Raji (cell line): ENCODE measurements around the gene HCAR2.
A peak's percentile ranks its signal among the peaks of the same experiment; 100 is the strongest.
"Not testable (repeated sequence)": the region's sequence is repeated elsewhere in the genome, so short reads cannot be mapped to it uniquely, and the experiment has no call there.

Experiments
- POLR2A ChIP-seq: IDR thresholded peaks from 2 replicates; pipeline ENCODE4 v1.6.1; 2011; ENCODE audit warnings: low read depth, low read length, control low read depth; ENCODE audit not compliant: insufficient read depth

HCAR2 gene

GRCh38 chr12:122725452-122726079, 22.4 kb upstream of the HCAR2 start:
- TF ChIP-seq POLR2A, result no peak

GRCh38 chr12:122724641-122725243, 21.6 kb upstream of the HCAR2 start:
- TF ChIP-seq POLR2A, result 0 out of 2 replicates have a peak, but pooled peaks have one; percentile 17

GRCh38 chr12:122722387-122722786, 19.2 kb upstream of the HCAR2 start:
- TF ChIP-seq POLR2A, result no peak

GRCh38 chr12:122721057-122721545, 17.9 kb upstream of the HCAR2 start:
- TF ChIP-seq POLR2A, result no peak

GRCh38 chr12:122716658-122717057, 13.5 kb upstream of the HCAR2 start, which contains the start of gene HCAR3:
TSS of gene HCAR3 (minus strand) at chr12:122716811. CDS start at chr12:122716737, 74 bp downstream.
- not testable (repeated sequence) for TF ChIP-seq POLR2A

- TF ChIP-seq POLR2A, result no peak
These were observed 11.6 kb downstream of the HCAR2 start for GRCh38 chr12:122691566-122691965.

- TF ChIP-seq POLR2A, result no peak
These were observed 14.9 kb downstream of the HCAR2 start for GRCh38 chr12:122688291-122688690.

- TF ChIP-seq POLR2A, result no peak
These were observed 16.1 kb downstream of the HCAR2 start for GRCh38 chr12:122687086-122687485.

- no peak for TF ChIP-seq POLR2A
These were observed 16.6 kb downstream of the HCAR2 start for GRCh38 chr12:122686538-122686937.

GRCh38 chr12:122684297-122684813, 18.8 kb downstream of the HCAR2 start:
- TF ChIP-seq POLR2A, result no peak

GRCh38 chr12:122681814-122682213, 21.3 kb downstream of the HCAR2 start:
- no peak for TF ChIP-seq POLR2A

- TF ChIP-seq POLR2A, result no peak
These were observed 30.6 kb downstream of the HCAR2 start for GRCh38 chr12:122672515-122672914.

- no peak for TF ChIP-seq POLR2A
These were observed 33.6 kb downstream of the HCAR2 start for GRCh38 chr12:122669397-122670070.

- no peak for TF ChIP-seq POLR2A
These were observed 34.9 kb downstream of the HCAR2 start for GRCh38 chr12:122668268-122668667.

GRCh38 chr12:122665759-122666158, 37.4 kb downstream of the HCAR2 start:
- TF ChIP-seq POLR2A, result no peak

GRCh38 chr12:122665349-122665748, 37.8 kb downstream of the HCAR2 start:
- no peak for TF ChIP-seq POLR2A
